Colonic mucosa (tissue), 4 donors: Measurements from ENCODE around the gene MDFIC2. TPM values are rescaled to one million over a fixed set of nuclear protein-coding genes. Genes with fewer than 3 reads are reported as not detected.

Experiments used
- DNase-seq: peaks from one replicate; pipeline ENCODE4 v3.0.0-alpha.2; 2020
- H3K27ac ChIP-seq: fragments of 200-600 bp; one replicate; pipeline ENCODE4 v1.8.0; 2021
- H3K27me3 ChIP-seq: fragments of 200-600 bp; one replicate; pipeline ENCODE4 v1.8.0; 2021
- H3K36me3 ChIP-seq: fragments of 200-600 bp; one replicate; pipeline ENCODE4 v1.8.0; 2021
- H3K4me1 ChIP-seq: fragments of 200-600 bp; one replicate; pipeline ENCODE4 v1.8.0; 2021; ENCODE audit warnings: mild to moderate bottlenecking
- H3K4me3 ChIP-seq: fragments of 200-600 bp; one replicate; pipeline ENCODE4 v1.8.0; 2021
- H3K9ac ChIP-seq, 2 donors: one replicate each; pipeline ENCODE4 v1.7.0; 2013; ENCODE audit warnings: control low read depth in 2 of 2, low read depth in 2 of 2, low read length in 2 of 2
- H3K9me3 ChIP-seq: fragments of 200-600 bp; one replicate; pipeline ENCODE4 v1.8.0; 2021
- CTCF ChIP-seq: fragments of 200-600 bp; IDR thresholded peaks from one replicate; pipeline ENCODE4 v1.8.0; 2022; ENCODE audit warnings: antibody characterized with exemption, mild to moderate bottlenecking
- intact Hi-C: fragments of 100-400 bp; cut with DNase I; formaldehyde crosslinking; loops from one replicate; pipeline ENCODE4 v1.14.1; 2022
- total RNA-seq, 2 donors: library from RNA; stranded (reverse); fragmentation: NEBNext Ultra II Directional in 1 of 2; extraction: Animal tissue kit (Norgen Biotek cat#: 25700) in 1 of 2; gene quantifications; one replicate each; pipeline ENCODE4 v1.2.1, GENCODE V29; 2021
- donor health status: healthy.
- donor health status: DM: no; HTN: no; CAD: no.
- donor health status: DM: no; HTN: no; CAD: no.

MDFIC2 gene
- total RNA-seq, 2 donors from 2014 or later = not detected

- no peaks in the 10 kb centered on the region for H3K4me1 ChIP-seq
- no peak overlapping the region for H3K27ac ChIP-seq
- H3K4me3 ChIP-seq = no peak overlapping the region
- H3K27me3 ChIP-seq = no peaks in the 10 kb centered on the region
- DNase-seq = no peak
- no peaks in the 10 kb centered on the region for H3K9me3 ChIP-seq
- no peak overlapping the region for H3K9ac ChIP-seq
- H3K36me3 ChIP-seq = no peaks in the 10 kb centered on the region
- intact Hi-C loops = no loop called here
- TF ChIP-seq CTCF = no peak
Observed at GRCh38 chr3:70247955-70248354, 64.5 kb downstream of the MDFIC2 start.

- DNase-seq = no peak
- intact Hi-C loops = no loop called here
- no peaks in the 10 kb centered on the region for H3K36me3 ChIP-seq
- no peak overlapping the region for H3K9ac ChIP-seq
- H3K4me3 ChIP-seq = no peak overlapping the region
- H3K27me3 ChIP-seq = no peaks in the 10 kb centered on the region
- no peaks in the 10 kb centered on the region for H3K9me3 ChIP-seq
- no peak overlapping the region for H3K27ac ChIP-seq
- no peaks in the 10 kb centered on the region for H3K4me1 ChIP-seq
- TF ChIP-seq CTCF = no peak
Observed at GRCh38 chr3:70245746-70246525, 66.5 kb downstream of the MDFIC2 start.

- Histone ChIP-seq H3K4me3 (no peak overlapping the region), H3K36me3 (no peaks in the 10 kb centered on the region), H3K9me3 (no peaks in the 10 kb centered on the region), H3K9ac (no peak overlapping the region), H3K27ac (no peak overlapping the region), H3K4me1 (no peaks in the 10 kb centered on the region), H3K27me3 (no peaks in the 10 kb centered on the region)
- no peak for DNase-seq
- no peak for TF ChIP-seq CTCF
- intact Hi-C loops = no loop called here
Observed at GRCh38 chr3:70244422-70244821, 68.0 kb downstream of the MDFIC2 start.

GRCh38 chr3:70242297-70242882 lies 70.0 kb downstream of the MDFIC2 start:
- no peak for TF ChIP-seq CTCF
- no peak overlapping the region for H3K27ac ChIP-seq
- no peak for DNase-seq
- H3K9me3 ChIP-seq = no peaks in the 10 kb centered on the region
- H3K9ac ChIP-seq = no peak overlapping the region
- no peaks in the 10 kb centered on the region for H3K27me3 ChIP-seq
- H3K4me3 ChIP-seq = no peak overlapping the region
- no peaks in the 10 kb centered on the region for H3K36me3 ChIP-seq
- intact Hi-C loops = no loop called here
- no peaks in the 10 kb centered on the region for H3K4me1 ChIP-seq

GRCh38 chr3:70233812-70234211 lies 78.6 kb downstream of the MDFIC2 start:
- Histone ChIP-seq H3K36me3 (no peaks in the 10 kb centered on the region), H3K27ac (no peak overlapping the region), H3K4me3 (no peak overlapping the region), H3K9ac (no peak overlapping the region), H3K9me3 (no peaks in the 10 kb centered on the region), H3K4me1 (no peaks in the 10 kb centered on the region), H3K27me3 (no peaks in the 10 kb centered on the region)
- intact Hi-C loops = no loop called here
- no peak for DNase-seq
- no peak for TF ChIP-seq CTCF
